ENCODE data around the gene CAPSL. TPM values are rescaled to one million over a fixed set of nuclear protein-coding genes. Genes with fewer than 3 reads are reported as not detected.

The CAPSL gene
- total RNA-seq = not detected in 2 replicates

GRCh38 chr5:35938568-35939227, at the start of gene CAPSL:
TSS of gene CAPSL (minus strand) at chr5:35938622. CDS start at chr5:35921120, 17,502 bp downstream.

DNA sequence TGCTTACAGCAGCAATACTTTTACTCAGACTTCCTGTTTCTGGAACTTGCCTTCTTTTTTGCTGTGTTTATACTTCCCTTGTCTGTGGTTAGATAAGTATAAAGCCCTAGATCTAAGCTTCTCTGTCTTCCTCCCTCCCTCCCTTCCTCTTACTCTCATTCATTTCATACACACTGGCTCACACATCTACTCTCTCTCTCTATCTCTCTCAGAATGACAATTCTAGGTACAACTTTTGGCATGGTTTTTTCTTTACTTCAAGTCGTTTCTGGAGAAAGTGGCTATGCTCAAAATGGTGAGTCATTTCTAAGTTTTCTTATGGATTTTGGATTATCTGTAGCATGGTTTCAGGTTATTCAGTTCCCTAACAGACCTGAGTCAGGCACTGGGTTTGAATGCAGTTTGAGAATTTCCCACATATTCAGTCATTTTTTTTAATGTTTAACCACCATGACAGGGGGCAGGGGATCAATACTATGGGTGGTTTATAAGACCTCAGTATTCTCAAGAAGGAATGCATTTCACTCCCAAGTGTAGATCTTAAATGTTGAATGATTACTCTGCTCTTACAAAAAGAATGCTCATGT, 81.6 kb downstream of the CAPSL start, which contains the start of gene IL7R:
Gene IL7R (plus strand): TSS at position 127 of the 587 bp plus-strand sequence. CDS start 87 bp downstream, at position 214.

Small RNAs within 50 kb of the gene (small RNA-seq; reads per million reads assigned to genes)
- not detected for gene AC112204.1

Other genes starting within 250 kb of the CAPSL start
- gene IL7R, start 81.7 kb downstream of the CAPSL start, total RNA-seq = 3.6 and 4.3 TPM in 2 replicates
- gene UGT3A1, start 52.8 kb upstream of the CAPSL start, total RNA-seq = not detected in 2 replicates
- gene UGT3A2, start 128.3 kb upstream of the CAPSL start, total RNA-seq = not detected in 2 replicates
- gene LMBRD2, start 213.3 kb upstream of the CAPSL start, total RNA-seq = 5.9 and 6.6 TPM in 2 replicates
- 23.2 and 46.0 TPM in 2 replicates for gene SKP2, start 213.5 kb upstream of the CAPSL start, total RNA-seq

Measured in vein endothelial cell (primary cell).